Activated gamma-delta T cell treated with anti-CD3 and anti-CD28 coated beads, Interleukin-2, amount 50 U/mL, for 16 hours (primary cell): Measurements from ENCODE around the gene RASD2.
"Not testable (repeated sequence)": the region's sequence is repeated elsewhere in the genome, so short reads cannot be mapped to it uniquely, and the experiment has no call there.

Experiments
- DNase-seq: peaks from one replicate; pipeline ENCODE4 v3.0.0-alpha.2; 2020; ENCODE audit warnings: low read depth

The RASD2 gene

GRCh38 chr22:35540595-35541253 lies at the start of gene RASD2:
Gene RASD2 (plus strand): TSS chr22:35540831. CDS start chr22:35546810, 5,979 bp downstream.
- no peak for DNase-seq

- DNase-seq: not testable (repeated sequence)
Measured at GRCh38 chr22:35491061-35491907, 49.3 kb upstream of the RASD2 start.

GRCh38 chr22:35491908-35492380 lies 48.7 kb upstream of the RASD2 start:
- DNase-seq: no peak

- no peak for DNase-seq
Measured at GRCh38 chr22:35493074-35493473, 47.6 kb upstream of the RASD2 start.

GRCh38 chr22:35495711-35496110 lies 44.9 kb upstream of the RASD2 start:
- DNase-seq: not testable (repeated sequence)

GRCh38 chr22:35496768-35497312 lies 43.8 kb upstream of the RASD2 start:
- no peak for DNase-seq

GRCh38 chr22:35498026-35498800 lies 42.4 kb upstream of the RASD2 start:
- DNase-seq: no peak

- DNase-seq: no peak
Measured at GRCh38 chr22:35502836-35503235, 37.8 kb upstream of the RASD2 start.

- DNase-seq: no peak
Measured at GRCh38 chr22:35505399-35506258, 35.0 kb upstream of the RASD2 start.

- DNase-seq: no peak
Measured at GRCh38 chr22:35506259-35506570, 34.4 kb upstream of the RASD2 start.

GRCh38 chr22:35507851-35508250 lies 32.8 kb upstream of the RASD2 start:
- not testable (repeated sequence) for DNase-seq

GRCh38 chr22:35509451-35509850 lies 31.2 kb upstream of the RASD2 start:
- DNase-seq: no peak

GRCh38 chr22:35509960-35510359 lies 30.7 kb upstream of the RASD2 start:
- DNase-seq: no peak

- DNase-seq: no peak
Measured at GRCh38 chr22:35510481-35510934, 30.1 kb upstream of the RASD2 start.

- no peak for DNase-seq
Measured at GRCh38 chr22:35510951-35511350, 29.7 kb upstream of the RASD2 start.

GRCh38 chr22:35514366-35514765 lies 26.3 kb upstream of the RASD2 start:
- DNase-seq: no peak

- not testable (repeated sequence) for DNase-seq
Measured at GRCh38 chr22:35515952-35516351, 24.7 kb upstream of the RASD2 start.

- DNase-seq: no peak
Measured at GRCh38 chr22:35516723-35517122, 23.9 kb upstream of the RASD2 start.

GRCh38 chr22:35517207-35517606 lies 23.4 kb upstream of the RASD2 start:
- no peak for DNase-seq

- no peak for DNase-seq
Measured at GRCh38 chr22:35517769-35518530, 22.7 kb upstream of the RASD2 start.
